HL-60/S4 treated with phorbol 12-myristate 13-acetate at 8.2 ng/mL for 4 days and 3 days (cell line): ENCODE results near the gene HK2.

Experiments used
- in situ Hi-C: fragments of 300-500 bp; cut with MboI; formaldehyde crosslinking; loops from 2 replicates; pipeline ENCODE4 v1.15.0; 2022; ENCODE audit warnings: low sequenced_read_pairs

The HK2 gene

DNA sequence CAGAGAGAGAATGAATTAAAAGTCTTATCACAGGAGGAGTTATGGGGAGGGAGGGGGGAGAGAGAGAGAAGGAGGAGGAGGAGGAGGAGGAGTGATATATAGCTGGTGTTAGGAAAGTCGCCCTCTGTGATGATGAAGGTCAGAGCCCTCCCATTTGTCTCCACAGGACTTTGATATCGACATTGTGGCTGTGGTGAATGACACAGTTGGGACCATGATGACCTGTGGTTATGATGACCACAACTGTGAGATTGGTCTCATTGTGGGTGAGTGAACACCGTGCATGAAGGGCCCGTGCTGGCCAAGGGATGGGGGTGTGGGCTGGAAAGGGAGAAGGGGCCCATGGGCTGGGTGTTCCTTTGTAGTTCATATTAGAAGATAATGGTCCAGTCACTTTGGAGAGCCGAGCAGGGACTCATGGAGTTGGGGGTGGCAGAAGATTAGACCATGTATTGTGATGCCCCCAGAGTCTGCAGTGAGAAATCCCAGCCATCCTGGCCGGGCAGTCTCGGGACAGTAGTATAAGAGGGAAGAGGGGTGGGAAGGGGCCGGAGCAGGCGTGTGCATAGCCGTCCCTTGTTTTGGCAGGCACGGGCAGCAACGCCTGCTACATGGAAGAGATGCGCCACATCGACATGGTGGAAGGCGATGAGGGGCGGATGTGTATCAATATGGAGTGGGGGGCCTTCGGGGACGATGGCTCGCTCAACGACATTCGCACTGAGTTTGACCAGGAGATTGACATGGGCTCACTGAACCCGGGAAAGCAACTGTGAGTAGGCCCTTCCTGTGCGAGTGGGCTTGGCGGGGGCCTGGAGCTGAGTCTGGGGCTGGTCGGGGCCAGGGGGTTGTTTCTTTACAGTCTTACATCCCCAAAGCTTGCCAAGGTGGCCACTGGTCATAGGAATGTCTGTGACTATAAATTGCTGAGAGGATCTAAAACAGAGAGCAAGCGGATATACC lies 40.0 kb downstream of the HK2 start:
- in situ Hi-C loops: loop anchor here (10.0 kb wide), 1 partner anchor 159 kb away; no protein-coding TSS in a partner anchor

DNA sequence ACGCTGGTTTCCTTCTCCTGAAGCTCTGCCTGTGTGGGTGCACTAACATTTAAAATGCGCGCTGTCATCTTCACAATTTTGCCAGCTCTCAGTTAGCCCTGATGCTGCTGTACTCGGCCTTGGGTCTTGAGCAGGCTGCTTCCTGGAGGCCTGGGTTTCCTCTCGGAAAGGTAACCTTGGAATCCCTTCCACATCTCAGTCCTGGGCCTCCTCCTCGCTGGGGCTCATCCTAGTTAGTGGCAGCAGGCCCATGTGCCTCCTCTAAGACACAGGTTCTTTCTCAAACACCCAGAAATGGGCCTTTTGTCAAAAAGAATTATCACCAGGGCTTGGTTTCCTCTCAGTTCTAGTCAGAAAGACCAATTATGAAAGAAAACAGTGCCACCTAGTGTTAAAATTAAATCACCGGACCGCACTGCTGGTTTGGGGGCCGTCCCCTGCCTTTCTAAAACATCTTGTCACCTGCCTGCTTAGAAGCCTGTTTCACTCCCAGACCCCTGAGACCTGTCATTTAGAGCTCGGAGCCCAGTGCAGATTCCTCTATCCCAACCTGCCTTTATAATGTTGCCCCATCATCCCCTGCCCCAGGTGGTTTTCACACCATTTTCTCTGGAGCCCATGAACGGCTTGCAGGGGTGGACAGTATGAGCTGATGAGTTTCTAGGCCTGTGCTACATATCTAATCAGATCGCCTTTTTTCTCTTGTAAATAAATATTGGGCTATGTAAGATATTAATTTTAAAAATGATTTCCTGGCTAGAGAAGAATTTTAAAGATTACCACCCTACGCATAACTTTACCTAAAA lies 42.4 kb downstream of the HK2 start:
- in situ Hi-C loops: loop anchor here (10.0 kb wide), 1 partner anchor 161 kb away; no protein-coding TSS in a partner anchor

DNA sequence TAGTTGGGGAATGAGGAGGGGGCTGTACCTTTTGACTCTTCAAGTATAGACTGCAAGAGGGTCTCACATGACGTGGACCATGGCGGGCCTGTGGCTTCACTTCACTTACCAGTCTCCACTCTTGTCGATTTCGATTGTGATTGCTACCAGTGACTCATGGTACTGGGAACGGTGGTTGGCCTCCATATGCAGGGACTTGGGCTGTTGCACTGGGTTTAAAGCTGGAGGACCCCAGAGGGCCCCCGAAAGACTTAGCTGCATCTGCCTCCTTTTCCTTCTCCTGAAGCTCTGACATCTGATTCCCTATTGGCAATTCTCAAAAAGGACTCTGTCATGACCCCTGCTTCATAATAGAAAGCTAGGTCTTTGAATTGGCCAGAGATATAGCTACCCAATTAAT lies 43.4 kb downstream of the HK2 start:
- in situ Hi-C loops: loop anchor here (10.0 kb wide), 1 partner anchor 163 kb away; no protein-coding TSS in a partner anchor

DNA sequence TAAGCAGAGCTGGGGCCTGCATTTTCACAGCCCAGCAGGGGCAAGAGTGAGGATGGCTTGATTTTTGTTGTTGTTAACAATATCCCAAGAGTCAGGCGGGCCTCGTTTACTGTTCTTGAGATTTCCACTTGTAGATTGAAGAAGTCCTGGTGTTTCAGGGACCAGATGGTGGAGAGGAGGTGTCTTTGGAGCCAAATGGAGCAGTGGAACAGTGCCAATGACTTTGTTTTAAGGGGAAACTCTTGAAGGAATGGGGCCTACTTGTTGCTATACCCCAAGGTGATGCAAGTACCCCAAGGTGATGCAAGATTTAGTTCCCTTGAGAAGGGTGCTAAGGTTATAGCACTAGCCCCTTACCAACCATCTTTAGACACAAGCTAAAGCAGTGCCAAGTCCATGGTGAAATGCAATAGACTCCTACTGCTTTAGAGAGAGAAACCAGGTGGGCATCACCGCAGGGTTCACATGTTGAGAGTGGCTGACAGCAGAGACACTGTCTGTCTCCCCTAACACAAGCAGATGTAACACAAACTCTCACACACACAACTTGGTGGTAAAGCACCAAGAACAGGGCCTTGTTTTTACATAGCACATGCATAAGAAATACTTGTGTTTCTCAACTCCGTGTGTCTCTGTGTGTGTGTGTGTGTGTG lies 44.0 kb downstream of the HK2 start:
- in situ Hi-C loops: loop anchor here (10.0 kb wide), 1 partner anchor 163 kb away; no protein-coding TSS in a partner anchor

- in situ Hi-C loops: loop anchor here (10.0 kb wide), 1 partner anchor 164 kb away; no protein-coding TSS in a partner anchor
These were observed 44.6 kb downstream of the HK2 start for GRCh38 chr2:74878551-74878950.

DNA sequence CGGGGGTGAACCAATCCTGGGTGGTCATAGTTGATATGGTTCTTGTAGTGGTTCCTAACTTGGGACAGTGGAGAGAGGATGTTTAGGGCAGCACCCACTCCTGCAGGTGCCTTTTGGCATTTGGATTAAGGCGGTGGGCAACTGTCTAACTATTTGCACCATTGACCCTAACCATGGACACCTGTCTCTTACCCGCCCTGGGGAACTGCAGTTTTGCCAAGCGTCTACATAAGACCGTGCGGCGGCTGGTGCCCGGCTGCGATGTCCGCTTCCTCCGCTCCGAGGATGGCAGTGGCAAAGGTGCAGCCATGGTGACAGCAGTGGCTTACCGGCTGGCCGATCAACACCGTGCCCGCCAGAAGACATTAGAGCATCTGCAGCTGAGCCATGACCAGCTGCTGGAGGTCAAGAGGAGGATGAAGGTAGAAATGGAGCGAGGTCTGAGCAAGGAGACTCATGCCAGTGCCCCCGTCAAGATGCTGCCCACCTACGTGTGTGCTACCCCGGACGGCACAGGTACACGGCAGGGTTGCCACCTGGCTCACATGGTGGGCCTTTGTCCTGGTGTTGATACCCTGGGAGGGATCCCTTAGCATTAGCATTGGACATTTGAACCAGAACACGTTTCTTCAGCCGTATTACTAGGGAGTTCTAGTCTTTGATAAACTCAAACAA lies 46.3 kb downstream of the HK2 start:
- in situ Hi-C loops: no loop called here

DNA sequence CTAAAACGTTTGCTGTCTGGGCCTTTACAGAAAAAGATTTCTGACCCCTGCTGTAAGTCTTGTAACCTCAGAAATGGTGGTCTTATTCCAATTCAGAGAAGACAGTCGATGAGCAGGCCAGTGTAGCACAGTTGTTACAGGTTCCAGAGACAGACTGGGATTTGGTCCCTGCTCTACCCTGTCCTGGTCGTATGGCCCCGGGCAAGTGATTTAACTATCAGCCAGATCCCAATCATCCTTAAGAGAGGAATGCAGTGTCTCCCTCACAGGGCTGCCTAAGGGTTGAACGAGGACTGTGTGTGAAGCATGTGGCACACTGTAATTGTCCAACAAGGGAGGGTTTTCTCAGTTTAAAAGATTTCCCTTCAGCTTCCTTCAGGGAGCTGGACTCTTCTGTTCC lies 47.2 kb downstream of the HK2 start:
- in situ Hi-C loops: no loop called here

- in situ Hi-C loops: no loop called here
These were observed 47.8 kb downstream of the HK2 start for GRCh38 chr2:74881626-74882298.

GRCh38 chr2:74882299-74882687 lies 48.4 kb downstream of the HK2 start:
- in situ Hi-C loops: no loop called here

DNA sequence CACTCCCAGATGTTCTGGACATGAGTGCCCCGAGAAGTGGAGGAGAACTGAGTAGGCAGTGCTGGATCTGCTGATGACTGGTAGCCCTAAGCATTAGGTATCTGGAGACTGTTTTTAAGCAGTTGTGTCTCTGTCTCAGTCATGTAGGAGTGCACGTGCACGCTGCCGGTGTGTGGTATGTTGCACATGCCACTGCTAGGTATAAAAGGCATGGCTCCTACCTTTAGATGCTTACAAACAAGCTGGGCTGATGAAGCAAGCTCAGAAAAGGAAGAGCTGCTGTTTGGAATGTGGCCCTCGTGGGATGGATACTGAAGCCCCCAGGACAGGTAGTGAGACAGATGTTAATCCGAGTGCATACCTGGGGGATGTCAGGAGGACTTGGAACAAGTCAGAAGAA lies 49.1 kb downstream of the HK2 start:
- in situ Hi-C loops: no loop called here

GRCh38 chr2:74884118-74884762 lies 50.3 kb downstream of the HK2 start:
- in situ Hi-C loops: no loop called here

DNA sequence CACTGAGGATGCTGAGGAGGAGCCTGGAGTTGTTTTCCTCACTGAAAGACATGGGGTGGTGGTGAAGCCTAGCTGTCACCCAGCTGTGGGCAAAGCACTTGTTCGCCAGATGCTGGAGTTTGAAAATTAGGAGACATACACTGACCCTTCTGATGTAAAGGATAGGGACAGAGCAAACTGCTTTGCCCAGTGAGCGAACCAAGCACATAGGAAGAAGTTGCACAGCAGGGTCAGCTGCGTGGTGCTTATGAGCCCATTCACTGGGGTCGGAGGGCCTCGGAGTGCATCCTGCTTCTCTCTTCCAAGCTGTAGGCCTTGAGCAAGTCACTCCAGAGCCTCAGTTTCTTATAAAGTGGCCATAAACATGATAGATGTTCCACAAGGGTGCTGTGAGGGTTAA lies 50.9 kb downstream of the HK2 start:
- in situ Hi-C loops: no loop called here

DNA sequence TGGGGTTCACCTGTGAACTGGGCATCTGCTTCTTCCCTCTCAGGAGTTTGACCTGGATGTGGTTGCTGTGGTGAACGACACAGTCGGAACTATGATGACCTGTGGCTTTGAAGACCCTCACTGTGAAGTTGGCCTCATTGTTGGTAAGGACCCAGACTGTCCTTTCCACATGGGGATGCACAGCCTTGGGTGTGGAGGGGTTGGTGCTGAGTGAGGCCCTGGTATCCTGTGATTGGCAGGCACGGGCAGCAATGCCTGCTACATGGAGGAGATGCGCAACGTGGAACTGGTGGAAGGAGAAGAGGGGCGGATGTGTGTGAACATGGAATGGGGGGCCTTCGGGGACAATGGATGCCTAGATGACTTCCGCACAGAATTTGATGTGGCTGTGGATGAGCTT lies 52.3 kb downstream of the HK2 start:
- in situ Hi-C loops: no loop called here

- in situ Hi-C loops: no loop called here
These were observed 52.9 kb downstream of the HK2 start for GRCh38 chr2:74886811-74887210.

DNA sequence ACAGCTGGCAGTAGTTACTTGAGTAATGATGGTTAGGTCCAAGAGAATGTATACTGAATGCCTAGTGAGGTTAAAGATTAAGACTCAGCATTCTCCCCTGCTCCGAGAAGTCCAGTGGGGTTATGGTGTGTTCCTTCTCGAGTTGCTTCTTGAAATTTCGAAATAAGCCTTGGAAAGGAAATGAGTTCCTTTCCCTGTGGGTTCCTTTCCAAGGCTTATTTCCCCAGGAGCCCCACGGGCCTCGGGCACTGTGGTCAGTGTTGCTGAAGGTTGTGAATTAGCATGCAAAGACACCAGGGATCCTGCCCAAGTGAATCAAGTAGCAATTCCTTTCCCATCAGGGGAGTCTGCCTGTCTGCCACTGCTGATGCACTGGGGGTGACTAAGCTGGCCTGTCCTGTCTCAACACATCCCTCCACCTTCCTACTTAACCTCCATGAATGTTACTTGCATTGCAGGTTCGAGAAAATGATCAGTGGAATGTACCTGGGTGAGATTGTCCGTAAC lies 53.6 kb downstream of the HK2 start:
- in situ Hi-C loops: no loop called here

DNA sequence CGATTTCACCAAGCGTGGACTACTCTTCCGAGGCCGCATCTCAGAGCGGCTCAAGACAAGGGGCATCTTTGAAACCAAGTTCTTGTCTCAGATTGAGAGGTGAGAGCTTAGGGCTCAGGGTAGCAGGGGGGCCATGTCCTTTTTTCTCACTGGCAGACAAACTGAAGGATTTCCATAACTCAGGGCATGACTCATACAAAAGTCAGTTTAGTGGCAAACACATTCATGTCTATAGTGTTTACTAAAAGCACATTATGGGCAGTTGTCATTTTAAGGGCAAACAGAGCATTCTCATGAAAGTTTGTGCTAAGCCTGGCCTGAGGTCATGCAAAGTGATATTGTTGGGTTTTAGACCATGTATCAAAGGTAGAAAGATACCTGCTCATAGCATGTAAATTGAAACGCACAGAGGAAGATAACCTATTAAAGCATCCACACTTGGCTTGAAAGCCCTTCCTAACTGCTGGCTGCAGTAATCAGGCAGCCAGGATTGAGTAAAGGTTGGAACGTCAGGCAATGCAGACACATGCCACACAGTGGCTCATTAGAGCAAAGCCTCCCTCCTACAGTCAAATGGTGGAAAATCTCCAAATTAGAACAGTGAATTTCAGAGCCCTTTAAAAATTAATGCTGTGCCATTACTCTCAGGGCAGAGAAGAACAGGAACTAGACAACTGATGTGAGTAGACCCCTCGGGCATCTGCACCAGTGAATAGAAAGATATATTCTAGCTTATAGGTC lies 54.2 kb downstream of the HK2 start:
- in situ Hi-C loops: no loop called here

DNA sequence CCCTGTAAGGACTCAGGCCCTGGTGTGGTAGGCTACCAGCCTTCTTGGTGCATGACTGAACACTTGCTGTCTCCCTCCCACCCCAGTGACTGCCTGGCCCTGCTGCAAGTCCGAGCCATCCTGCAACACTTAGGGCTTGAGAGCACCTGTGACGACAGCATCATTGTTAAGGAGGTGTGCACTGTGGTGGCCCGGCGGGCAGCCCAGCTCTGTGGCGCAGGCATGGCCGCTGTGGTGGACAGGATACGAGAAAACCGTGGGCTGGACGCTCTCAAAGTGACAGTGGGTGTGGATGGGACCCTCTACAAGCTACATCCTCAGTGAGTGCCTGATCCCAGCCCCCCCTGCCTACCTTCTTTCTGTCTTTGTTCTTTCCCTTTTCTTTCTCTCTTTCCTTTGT lies 55.2 kb downstream of the HK2 start:
- in situ Hi-C loops: no loop called here

- in situ Hi-C loops: no loop called here
These were observed 56.8 kb downstream of the HK2 start for GRCh38 chr2:74890711-74891110.
